Neutrophil (primary cell): Measurements from ENCODE around the gene GPC6.
A peak's percentile ranks its signal among the peaks of the same experiment; 100 is the strongest.

ENCODE experiments used
- H3K27ac ChIP-seq: fragments of 200-600 bp; sonication (generic); 2 replicates; pipeline ENCODE4 v1.5.1; 2016; ENCODE audit warnings: mild to moderate bottlenecking, moderate library complexity
- H3K27me3 ChIP-seq: fragments of 200-600 bp; sonication (generic); 2 replicates; pipeline ENCODE4 v1.6.0; 2016; ENCODE audit warnings: mild to moderate bottlenecking
- H3K36me3 ChIP-seq: fragments of 200-600 bp; sonication (generic); 2 replicates; pipeline ENCODE4 v1.5.1; 2017
- H3K4me1 ChIP-seq, 2 experiments: fragments of 200-600 bp in 1 of 2; sonication (generic) in 1 of 2; 1 replicate in 1 of 2; 2 replicates in 1 of 2; pipeline versions ENCODE4 v1.5.1 to v1.6.1; 2013 to 2016; ENCODE audit warnings: low read depth in 1 of 2, low read length in 1 of 2, mild to moderate bottlenecking in 1 of 2, moderate library complexity in 1 of 2; ENCODE audit not compliant: control insufficient read depth in 1 of 2, insufficient read depth in 1 of 2
- H3K4me3 ChIP-seq, 2 experiments: fragments of 200-600 bp in 1 of 2; sonication (generic) in 1 of 2; 1 replicate in 1 of 2; 2 replicates in 1 of 2; pipeline ENCODE4 v1.5.1; 2013 to 2016; ENCODE audit warnings: low read depth in 1 of 2, low read length in 1 of 2, mild to moderate bottlenecking in 1 of 2, moderate library complexity in 1 of 2
- H3K9me3 ChIP-seq: fragments of 200-600 bp; sonication (generic); 2 replicates; pipeline ENCODE4 v1.5.1; 2016
- TF ChIP-seq, protein P1 (sequence below): fragments of 200-600 bp; sonication (generic); IDR thresholded peaks from 2 replicates; pipeline ENCODE4 v1.5.1; 2016; ENCODE audit warnings: antibody characterized with exemption

The GPC6 gene

DNA sequence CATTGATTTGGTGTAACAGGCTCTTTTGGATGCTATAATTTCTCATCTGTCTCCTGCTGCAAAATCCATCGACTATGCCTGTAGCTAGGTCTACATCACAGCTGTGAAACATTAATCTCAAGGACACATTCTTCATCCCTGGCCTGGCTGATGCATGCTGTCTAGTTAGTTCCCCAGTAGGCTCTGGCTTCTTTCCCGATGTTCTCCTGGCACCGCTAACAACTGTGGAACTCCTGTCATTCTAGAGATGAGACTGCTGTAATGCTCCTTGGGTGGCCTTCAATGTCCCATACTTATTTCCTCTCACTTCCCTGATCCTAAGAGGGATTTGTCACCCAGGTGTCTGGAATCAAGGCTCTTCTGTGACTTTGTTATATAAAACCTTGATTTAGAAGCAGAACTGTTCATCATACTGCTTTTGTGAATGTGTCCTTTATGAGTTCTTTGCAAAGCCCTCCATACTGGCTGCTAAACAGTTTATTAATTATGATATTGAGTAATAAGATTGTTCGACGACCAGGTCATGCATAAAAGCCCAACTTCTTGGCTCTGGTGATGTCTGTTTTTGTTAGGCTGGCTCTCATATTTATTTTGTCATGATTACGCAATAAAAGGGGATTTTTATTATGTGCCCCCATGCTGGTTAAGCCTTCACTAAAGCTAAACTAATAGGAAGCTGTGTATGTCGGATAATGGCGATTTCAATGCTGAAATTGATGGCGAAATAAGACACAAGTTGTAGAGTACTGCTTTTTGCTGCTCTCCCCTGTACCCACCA is 1025.4 kb downstream of the GPC6 start:
- no peaks in the 10 kb centered on the region for H3K27me3 ChIP-seq
- no peaks in the 10 kb centered on the region for H3K4me1 ChIP-seq
- H3K9me3 ChIP-seq, result no peaks in the 10 kb centered on the region
- TF ChIP-seq, protein P1, sequence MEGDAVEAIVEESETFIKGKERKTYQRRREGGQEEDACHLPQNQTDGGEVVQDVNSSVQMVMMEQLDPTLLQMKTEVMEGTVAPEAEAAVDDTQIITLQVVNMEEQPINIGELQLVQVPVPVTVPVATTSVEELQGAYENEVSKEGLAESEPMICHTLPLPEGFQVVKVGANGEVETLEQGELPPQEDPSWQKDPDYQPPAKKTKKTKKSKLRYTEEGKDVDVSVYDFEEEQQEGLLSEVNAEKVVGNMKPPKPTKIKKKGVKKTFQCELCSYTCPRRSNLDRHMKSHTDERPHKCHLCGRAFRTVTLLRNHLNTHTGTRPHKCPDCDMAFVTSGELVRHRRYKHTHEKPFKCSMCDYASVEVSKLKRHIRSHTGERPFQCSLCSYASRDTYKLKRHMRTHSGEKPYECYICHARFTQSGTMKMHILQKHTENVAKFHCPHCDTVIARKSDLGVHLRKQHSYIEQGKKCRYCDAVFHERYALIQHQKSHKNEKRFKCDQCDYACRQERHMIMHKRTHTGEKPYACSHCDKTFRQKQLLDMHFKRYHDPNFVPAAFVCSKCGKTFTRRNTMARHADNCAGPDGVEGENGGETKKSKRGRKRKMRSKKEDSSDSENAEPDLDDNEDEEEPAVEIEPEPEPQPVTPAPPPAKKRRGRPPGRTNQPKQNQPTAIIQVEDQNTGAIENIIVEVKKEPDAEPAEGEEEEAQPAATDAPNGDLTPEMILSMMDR, result no peak
- H3K36me3 ChIP-seq, result no peaks in the 10 kb centered on the region
- H3K27ac ChIP-seq, result no peak overlapping the region
- no peak overlapping the region for H3K4me3 ChIP-seq

DNA sequence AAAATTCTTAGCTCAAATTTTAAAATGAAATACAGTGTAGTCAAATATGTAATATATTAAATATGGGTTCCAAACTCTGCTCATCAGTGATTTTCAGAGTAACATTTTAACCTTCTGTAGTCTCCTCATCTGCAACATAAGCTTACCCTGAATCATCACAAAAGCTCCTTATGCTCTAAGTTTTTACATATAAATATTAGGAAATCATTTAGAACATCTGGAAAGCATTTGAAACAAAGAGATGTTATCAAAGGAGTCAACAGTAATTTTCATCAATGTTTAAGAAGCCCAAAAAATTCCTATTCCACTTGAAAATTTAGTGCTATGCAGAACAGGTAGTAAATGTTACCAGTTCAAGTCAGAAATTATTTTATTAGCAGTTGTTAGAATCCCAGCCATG is 1028.1 kb downstream of the GPC6 start:
- Histone ChIP-seq H3K27me3 (no peaks in the 10 kb centered on the region), H3K27ac (no peak overlapping the region), H3K4me1 (peaks cover 5 to 10% of the 10 kb centered on the region in 2 experiments), H3K4me3 (no peak overlapping the region), H3K9me3 (no peaks in the 10 kb centered on the region), H3K36me3 (no peaks in the 10 kb centered on the region)
- TF ChIP-seq, protein P1, result no peak

DNA sequence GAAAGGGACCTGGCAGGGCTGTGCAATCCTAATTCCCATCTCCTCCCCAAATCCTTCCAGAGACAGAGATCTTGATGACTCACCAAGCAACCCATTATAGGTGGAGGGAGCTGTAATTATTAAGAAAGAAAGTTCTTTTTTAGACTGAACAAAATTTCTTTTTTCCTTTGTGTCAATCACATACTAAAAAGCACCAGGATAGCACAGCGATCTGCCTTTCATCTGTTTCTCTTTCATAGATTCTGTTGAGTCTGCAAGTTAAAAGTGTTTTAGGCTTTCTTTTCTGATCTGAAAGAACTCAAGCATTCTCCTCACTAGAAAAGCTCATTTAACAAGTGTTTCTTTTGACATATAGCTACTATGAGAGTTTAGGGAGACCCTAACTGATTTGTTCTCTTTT is 1030.1 kb downstream of the GPC6 start:
- Histone ChIP-seq H3K27me3 (no peaks in the 10 kb centered on the region), H3K27ac (no peak overlapping the region), H3K9me3 (no peaks in the 10 kb centered on the region), H3K4me1 (peaks cover 20 to 25% of the 10 kb centered on the region in 2 experiments), H3K36me3 (no peaks in the 10 kb centered on the region), H3K4me3 (no peak overlapping the region)
- TF ChIP-seq, protein P1, result no peak

DNA sequence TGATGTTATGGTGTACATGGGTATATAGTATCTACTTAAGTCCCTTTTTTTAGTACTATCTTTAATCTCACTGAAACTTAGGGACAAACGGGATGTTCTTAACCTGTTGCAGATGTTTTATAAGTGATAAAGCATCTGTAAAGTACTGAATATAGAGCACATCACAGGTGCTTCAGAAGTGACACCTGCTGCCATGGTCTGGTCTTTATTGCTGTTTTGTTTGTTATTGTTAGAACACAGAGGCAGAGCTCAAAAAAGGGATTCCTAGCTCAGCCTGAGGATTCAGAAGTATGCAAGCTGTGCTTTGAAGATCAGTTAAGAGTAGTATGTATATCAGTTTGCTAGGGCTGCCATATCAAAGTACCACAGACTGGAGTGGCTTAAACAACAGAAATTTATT is 1033.4 kb downstream of the GPC6 start:
- Histone ChIP-seq H3K27me3 (no peaks in the 10 kb centered on the region), H3K27ac (no peak overlapping the region), H3K4me1 (peaks cover 25 to 32% of the 10 kb centered on the region in 2 experiments), H3K4me3 (no peak overlapping the region), H3K36me3 (no peaks in the 10 kb centered on the region), H3K9me3 (no peaks in the 10 kb centered on the region)
- TF ChIP-seq, protein P1, result no peak

DNA sequence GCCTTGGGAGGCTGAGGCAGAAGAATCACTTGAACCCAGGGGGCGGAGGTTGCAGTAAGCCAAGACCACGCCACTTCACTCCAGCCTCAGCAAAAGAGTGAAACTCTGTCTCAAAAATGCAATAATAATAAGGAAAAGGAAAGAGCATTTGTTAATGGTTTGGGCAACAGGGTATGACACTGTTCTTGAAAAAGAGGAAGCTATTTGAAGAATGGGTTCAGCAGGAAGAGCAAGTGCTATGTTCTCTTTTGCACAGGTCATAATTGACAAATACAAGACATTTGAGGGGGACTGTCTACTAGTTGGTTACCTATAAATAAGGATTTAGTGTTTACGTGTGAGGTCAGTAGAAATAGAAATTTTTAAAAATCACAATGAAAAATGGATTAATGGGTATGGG is 1034.6 kb downstream of the GPC6 start:
- H3K4me1 ChIP-seq, result peaks cover 25 to 37% of the 10 kb centered on the region in 2 experiments
- H3K4me3 ChIP-seq, result no peak overlapping the region
- H3K27ac ChIP-seq, result peak overlapping the region; percentile 64
- H3K9me3 ChIP-seq, result no peaks in the 10 kb centered on the region
- H3K27me3 ChIP-seq, result no peaks in the 10 kb centered on the region
- no peaks in the 10 kb centered on the region for H3K36me3 ChIP-seq
- TF ChIP-seq, protein P1, result no peak
